GM19455 (cell line): ENCODE data around the gene CCT2.

ENCODE experiments used
- ATAC-seq: cut with Tn5 transposase; IDR thresholded peaks from one replicate; pipeline ENCODE4 v1.9.1; 2021; ENCODE audit not compliant: unreplicated experiment

Gene CCT2

DNA sequence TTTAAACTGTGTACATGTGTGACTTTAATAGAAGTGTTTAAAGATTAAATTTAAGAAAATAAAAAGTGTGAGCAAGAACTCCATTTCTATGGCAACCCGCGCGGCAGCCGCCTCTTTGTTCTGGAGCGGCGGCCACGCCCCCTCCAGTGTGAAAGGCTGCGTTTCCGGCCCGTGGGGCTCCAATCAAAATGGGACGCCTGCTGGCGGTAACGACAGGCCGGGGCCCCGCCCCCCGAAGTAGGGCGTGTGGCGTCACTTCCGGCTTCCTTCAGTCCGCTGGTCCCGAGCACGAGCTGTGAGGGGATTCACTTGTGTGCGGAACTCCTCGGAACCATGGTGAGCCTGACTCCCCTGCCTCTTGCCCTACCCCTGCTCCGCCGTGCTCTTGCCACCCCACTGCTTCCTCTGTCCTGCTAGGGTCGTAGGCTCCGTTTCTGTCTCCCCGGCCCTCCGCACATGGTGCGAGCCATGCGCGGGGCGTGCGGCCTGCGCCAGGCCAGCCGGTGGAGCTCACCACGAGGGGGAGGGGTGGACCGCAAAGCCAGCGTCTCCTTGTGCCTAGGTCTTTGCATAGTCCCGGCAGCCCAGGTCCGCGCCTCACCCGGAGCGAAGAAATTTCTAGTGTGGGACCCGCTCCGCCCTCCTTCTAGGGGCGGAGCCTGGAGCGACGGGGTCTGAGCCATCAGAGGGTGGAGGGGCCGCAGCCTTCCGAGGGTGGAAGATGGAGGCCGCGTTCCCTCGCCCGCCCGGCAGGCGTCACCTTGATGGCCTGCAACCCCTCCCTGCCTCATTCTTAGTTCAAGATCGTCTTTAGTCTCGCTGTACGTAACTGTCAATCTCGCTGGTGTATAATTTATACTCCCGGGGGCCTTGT is at the start of gene CCT2:
TSS of gene CCT2 (plus strand) at position 271 of the 874 bp plus-strand sequence. CDS start at position 334, 63 bp downstream.
- ATAC-seq = peak; percentile 97

- ATAC-seq = no peak
Observed at GRCh38 chr12:69540987-69541386, 44.3 kb upstream of the CCT2 start.

DNA sequence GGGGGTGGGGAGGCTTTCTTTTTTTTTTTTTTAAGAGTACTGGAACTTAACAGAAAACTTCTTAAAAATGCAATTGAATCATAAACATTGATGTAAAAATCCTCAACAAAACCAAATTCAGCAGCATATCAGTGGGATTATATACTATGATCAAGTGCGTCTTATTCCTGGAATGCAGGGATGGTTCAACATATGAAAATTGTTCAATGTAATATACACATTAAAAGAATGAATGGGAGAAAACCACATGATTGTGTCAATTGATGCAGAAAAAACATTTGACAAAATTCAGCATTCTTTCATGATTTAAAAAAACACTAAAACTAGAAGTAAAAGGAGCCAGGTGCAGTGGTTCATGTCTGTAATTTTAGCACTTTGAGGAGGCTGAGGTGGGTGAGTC is 41.2 kb upstream of the CCT2 start:
- no peak for ATAC-seq

- no peak for ATAC-seq
Observed at GRCh38 chr12:69545081-69545480, 40.2 kb upstream of the CCT2 start.

- no peak for ATAC-seq
Observed at GRCh38 chr12:69546693-69547438, 38.4 kb upstream of the CCT2 start.

DNA sequence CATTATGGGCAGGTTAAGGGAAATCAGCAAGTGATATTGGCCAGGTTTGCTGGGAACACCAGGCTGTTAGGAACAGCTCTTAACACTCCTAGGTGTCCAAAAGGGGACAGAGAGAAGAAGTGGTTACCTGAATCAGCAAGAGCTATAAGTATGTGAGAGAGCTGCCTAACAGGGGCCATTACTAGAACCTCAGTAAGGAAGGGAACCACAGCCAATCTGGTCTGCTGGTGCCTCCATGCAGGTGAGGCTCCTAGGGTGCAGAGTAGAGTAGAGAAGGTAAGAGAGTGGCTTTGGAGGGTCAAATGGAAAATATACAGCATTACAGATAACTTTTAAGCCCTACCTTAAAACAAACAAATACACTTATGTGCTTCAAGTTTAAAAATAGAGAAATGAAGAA is 36.6 kb upstream of the CCT2 start:
- ATAC-seq = no peak

- ATAC-seq = no peak
Observed at GRCh38 chr12:69550569-69551350, 34.5 kb upstream of the CCT2 start.

GRCh38 chr12:69553628-69554248 is 31.5 kb upstream of the CCT2 start:
- ATAC-seq = no peak

GRCh38 chr12:69555461-69555860 is 29.8 kb upstream of the CCT2 start:
- ATAC-seq = no peak

DNA sequence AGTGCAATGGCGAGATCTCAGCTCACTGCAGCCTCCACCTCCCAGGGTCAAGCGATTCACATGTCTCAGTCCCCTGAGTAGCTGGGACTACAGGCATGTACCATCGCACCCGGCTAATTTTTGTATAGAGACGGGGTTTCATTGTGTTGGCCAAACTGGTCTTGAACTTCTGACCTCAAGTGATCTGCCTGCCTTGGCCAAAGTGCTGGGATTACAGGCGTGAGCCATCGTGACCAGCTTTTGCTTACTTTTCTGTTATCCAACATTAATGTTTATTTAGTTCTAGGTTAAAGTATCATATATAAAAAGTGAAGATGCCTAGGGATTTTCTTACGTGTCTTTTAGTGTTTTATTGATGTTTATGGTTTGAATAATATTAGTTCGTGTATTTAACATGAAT is 28.9 kb upstream of the CCT2 start:
- no peak for ATAC-seq

DNA sequence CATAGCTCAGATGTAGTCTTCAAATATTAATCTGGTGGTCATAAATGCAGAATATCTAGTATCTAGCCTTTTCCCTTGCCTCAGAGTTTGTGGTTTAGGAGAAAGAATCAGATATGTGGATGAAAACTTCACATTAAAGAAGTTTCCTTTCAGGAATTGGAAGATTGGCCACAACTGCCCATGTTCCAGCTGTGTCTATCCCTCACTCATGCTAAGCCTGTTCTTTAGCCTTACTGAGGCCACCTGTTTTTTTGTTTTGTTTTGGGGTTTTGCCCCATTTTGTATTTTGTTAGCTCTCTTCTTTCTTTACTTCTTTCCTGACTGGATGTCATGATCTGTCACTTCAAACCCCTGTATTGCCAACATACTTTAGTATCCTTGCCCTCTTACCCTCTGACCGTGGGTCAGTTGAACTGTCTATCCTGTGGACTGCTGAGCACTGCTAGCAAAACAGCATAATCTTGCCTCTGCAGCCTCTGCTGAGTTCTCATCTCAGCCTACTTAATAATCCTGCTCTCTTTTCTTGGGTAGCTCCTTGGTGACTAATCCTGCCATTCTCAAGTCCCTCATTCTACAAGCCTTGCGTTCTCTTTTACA is 22.0 kb upstream of the CCT2 start:
- no peak for ATAC-seq

- ATAC-seq = no peak
Observed at GRCh38 chr12:69566603-69567002, 18.7 kb upstream of the CCT2 start.

- ATAC-seq = no peak
Observed at GRCh38 chr12:69569236-69569635, 16.0 kb upstream of the CCT2 start.

GRCh38 chr12:69570000-69570516 is 15.2 kb upstream of the CCT2 start:
- no peak for ATAC-seq

GRCh38 chr12:69570545-69571399 is 14.5 kb upstream of the CCT2 start:
- peak; percentile 68 for ATAC-seq

GRCh38 chr12:69575346-69575745 is 9.9 kb upstream of the CCT2 start:
- no peak for ATAC-seq

DNA sequence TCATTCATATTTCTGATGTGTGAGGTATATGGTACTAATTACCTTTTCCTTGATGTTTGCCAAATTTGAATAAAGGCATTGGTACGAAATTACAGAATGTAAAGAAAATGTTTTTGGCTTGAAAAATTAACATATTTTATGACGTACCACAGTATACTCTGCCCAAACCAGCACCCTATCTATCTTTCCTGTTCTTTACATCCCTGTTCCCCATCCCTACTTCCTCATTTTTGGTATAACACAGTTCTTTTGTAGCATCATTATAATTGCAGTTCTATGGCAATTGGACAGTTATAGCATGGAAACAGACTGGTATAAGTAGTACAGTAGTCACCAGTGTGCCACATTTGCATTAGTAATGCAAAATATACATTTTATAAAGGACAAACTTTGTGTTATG is 7.0 kb upstream of the CCT2 start:
- no peak for ATAC-seq

GRCh38 chr12:69579029-69579428 is 6.2 kb upstream of the CCT2 start:
- ATAC-seq = no peak

DNA sequence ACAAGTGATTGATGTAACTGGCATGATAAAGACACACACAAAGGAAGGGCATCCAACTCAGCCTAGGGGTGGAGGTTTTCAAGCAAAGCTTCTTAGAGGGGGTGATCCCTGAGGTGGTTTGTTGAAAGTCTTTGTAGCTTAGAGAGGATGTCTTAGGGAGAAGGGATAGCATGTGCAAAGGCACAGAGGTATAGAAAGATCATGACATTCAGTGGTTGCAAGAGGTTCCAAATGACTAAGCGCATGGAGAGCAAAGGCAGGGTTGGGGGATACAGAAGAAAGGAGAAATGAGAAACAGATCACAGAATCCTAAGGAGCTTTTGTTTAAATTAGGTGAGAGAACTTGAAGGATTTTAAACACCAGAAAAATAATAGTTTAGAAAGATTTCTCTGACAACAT is 5.2 kb upstream of the CCT2 start:
- no peak for ATAC-seq
